Posterior vena cava (tissue), 2 donors: ENCODE measurements around the gene SMCO1. TPM values are rescaled to one million over a fixed set of nuclear protein-coding genes. Genes with fewer than 3 reads are reported as not detected.
"Not testable (repeated sequence)": the region's sequence is repeated elsewhere in the genome, so short reads cannot be mapped to it uniquely, and the experiment has no call there.

Source experiments
- DNase-seq: peaks from one replicate; pipeline ENCODE4 v3.0.0-alpha.2; 2020; ENCODE audit warnings: low spot score
- intact Hi-C, 2 donors: fragments of 100-400 bp; cut with DNase I; formaldehyde crosslinking; loops; one replicate each; pipeline versions ENCODE4 v1.14.1 to v1.14.2; 2022 to 2023
- long read RNA-seq, 2 donors: library from polyadenylated mRNA; unstranded; transcript quantifications; one replicate each; pipeline ENCODE4 v2.0.0, GENCODE V29; 2020 to 2021
- total RNA-seq, 2 donors: library from RNA; stranded (reverse); fragmentation: NEBNext Ultra II Directional; extraction: Animal tissue kit (Norgen Biotek cat#: 25700); gene quantifications; one replicate each; pipeline ENCODE4 v1.2.1, GENCODE V29; 2021
- donor health status: DM: yes; HTN: yes; CAD: no.
- donor health status: DM: yes; HTN: yes; CAD: no.

The SMCO1 gene, protein sequence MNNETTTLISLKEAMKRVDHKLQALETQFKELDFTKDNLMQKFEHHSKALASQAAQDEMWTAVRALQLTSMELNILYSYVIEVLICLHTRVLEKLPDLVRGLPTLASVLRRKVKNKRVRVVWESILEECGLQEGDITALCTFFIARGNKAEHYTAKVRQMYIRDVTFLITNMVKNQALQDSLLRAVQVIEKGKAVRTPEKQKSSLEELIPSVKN
- not detected for total RNA-seq
- long read RNA-seq, donor 1: 0 reads
- long read RNA-seq, donor 2: 0 reads

DNA sequence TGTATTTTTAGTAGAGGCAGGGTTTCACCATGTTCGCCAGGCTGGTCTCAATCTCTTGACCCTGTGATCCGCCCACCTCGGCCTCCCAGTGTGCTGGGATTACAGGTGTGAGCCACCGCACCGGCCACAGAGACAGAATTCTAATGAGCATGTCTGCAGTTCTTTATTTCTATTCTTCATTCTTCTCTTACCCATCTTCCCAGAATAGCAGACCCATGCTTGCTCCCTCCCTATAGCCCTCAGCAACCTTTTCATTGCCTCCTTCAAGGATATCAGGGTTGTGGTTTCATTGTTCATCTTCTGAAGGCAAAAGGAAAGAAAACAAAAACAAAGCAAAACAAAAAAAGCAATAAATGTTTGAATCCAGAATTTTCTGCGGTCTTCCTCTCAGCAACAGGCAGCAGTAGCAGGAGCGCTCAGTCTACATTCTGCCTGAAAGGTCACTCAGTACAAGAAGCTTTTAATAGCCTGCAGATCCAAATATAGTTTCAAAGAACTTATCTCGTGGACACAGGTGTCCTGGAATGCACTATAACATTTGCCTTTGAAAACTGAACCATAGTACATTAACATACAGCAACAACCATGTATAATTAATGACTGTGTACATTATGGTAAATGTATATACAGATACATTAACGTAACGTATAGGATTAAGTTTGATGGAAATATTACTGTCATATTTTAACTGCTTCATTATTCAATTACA is at the start of gene SMCO1:
TSS of gene SMCO1 (minus strand) at position 434 of the 709 bp plus-strand sequence. CDS start at position 297, 137 bp downstream.
- DNase-seq: no peak
- intact Hi-C loops: loop anchor here in 1 of 2 donors (10.0 kb wide), 1 partner anchor 440 kb away; no protein-coding TSS in a partner anchor

DNA sequence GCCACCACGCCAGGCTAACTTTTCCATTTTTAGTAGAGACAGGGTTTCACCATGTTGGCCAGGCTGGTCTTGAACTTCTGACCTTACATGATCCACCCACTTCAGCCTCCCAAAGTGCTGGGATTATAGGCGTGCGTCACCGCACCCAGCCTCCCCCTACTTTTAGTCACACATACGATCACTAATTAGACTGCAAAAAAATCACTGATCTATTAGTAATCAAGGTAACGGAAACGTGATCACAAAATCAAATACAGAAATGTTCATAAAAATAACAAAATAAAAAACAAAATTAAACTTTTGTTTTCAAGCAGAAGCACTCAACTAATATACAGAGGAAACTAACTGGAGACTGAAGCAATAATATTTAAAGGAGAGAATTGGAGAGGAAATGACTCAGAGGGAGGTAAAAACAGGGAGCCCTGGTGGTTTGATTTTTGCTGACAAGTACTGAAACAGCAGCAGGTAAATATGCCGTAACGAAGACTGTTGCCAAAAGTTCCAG is 48.6 kb upstream of the SMCO1 start:
- intact Hi-C loops: no loop called here
- DNase-seq: no peak

DNA sequence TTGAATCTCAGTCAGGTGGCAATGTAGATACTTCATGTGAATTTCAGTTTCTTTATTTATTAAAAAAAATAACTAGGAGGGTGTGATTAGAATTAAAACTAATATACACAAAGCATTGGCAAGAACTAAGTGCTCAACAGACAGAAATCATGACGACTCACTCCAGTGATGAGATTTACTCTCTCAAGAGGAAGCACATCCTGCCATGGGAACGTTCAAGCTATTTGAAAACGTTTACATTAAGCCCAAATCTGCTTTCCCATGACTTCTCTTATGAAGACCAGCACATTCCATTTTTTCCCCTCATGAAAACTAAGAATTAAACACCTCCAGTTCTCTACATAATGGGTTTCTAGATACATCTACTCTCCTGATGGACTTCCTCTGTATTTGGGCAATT is 44.7 kb upstream of the SMCO1 start:
- intact Hi-C loops: no loop called here
- no peak for DNase-seq

DNA sequence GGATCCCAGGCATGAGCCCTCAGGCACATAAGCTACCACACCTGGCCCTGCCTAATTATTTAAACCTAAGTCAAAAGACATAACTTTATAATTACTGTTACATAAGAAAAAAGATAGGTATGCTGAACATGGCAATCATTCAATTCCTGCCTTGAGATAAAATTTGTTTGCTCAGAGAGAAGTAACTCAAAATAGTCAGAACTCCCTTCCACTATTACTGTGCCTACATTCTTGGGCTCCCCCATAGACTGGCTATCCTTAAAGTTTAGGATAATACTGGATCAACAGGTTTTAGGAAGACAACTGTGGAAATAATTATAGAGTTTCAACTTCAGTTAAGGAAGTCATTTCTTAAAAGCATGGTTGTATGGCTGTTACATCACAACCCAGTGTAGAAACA is 43.3 kb upstream of the SMCO1 start:
- no peak for DNase-seq
- intact Hi-C loops: no loop called here

DNA sequence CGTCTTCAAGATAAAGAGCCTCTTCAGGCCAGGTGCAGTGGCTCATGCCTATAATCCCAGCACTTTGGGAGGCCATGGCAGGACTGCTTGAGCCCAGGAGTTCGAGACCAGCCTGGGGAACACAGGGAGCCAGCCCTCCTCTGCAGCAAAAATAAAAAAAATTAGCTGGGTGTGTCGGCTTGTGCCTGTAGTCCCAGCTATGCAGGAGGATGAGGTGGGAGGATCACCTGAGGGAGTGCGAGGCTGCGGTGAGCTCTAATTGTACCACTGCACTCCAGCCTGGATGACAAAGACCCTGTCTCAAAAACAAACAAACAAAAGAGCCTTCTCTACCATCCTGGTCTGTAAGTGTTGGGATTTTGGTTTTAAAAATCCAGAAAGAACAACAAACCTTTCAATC is 42.1 kb upstream of the SMCO1 start:
- DNase-seq: no peak
- intact Hi-C loops: no loop called here

DNA sequence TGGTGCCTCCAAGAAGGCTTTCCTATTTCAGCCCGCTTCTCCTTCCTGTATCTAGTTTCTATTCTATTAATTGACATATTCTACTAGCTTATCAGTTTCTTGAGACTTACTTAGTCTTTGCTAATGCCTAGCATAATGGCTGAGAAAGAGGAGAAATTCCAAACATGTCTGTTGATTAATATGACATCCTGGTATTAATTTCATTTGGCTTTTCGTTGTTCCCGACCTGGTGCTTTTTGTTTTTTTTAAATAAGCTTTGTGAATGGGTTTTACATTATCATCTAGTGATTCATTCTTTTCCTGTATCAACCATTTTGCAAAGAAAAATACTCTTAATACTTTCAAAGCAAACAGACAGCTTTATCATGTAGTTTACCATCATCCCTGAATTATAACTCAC is 40.1 kb upstream of the SMCO1 start:
- intact Hi-C loops: no loop called here
- no peak for DNase-seq

DNA sequence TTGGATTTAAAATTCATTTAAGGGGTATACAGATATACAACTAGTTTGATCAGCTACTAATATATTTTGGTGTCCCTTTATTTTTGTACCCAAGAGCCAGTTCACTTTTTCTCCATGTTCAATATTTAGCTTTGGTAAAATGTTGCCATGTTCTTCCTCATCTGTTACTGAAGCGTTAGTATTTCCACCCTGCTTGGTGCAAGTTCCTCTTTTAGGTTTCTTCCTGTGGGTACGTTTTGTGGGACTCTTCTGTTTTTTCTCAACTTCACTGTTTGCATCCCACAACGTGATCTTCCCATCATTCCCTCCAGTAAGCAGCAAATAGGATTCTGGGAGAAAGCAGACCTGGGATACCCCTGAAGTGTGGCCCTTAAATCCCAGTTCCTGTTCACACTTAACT is 39.1 kb upstream of the SMCO1 start:
- intact Hi-C loops: no loop called here
- no peak for DNase-seq

DNA sequence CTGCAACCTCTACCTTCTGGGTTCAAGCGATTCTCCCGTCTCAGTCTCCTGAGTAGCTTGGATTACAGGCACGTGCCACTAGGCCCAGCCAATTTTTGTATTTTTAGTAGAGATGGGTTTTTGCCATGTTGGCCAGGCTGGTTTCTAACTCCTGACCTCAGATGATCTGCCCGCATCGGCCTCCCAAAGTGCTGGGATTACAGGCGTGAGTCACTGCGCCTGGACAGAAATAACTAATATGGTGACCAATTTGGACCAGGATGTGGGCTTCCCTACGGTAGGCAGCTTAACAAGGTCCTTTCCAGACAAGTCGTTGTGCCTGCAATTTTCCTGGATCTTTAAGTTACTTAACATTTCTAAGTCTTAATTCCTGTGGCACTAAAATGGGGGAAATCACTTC is 38.4 kb upstream of the SMCO1 start:
- DNase-seq: no peak
- intact Hi-C loops: no loop called here

DNA sequence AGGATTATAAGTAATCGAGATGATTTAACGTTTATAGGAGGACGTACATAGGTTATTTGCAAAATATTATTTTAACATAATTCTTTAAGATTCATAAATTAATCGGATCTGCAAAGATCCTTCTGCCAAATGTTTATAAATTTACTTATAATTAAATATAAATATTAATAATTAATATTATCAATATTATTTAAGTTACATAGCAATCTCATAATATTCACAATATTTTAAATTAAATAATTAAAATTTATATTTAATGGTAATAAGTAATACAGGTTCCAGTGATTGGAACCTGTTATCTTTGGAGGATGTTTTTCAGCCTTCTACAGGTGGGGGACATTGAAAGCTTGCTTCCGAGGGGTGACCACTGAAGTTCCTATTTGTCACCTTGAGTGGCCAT is 37.1 kb upstream of the SMCO1 start:
- no peak for DNase-seq
- intact Hi-C loops: no loop called here

DNA sequence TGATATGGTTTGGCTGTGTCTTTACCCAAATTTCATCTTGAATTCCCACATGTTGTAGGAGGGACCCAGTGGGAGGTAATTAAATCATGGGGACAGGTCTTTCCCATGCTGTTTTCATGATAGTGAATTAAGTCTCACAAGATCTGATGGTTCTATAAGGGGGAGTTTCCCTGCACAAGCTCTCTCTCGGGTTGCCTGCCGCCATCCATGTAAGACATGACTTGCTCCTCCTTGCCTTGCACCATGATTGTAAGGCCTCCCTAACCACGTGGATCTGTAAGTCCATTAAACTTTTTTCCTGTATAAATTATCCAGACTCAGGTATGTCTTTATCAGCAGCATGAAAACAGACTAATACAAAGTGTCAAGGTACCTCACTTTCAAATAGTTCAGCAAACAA is 35.0 kb upstream of the SMCO1 start:
- DNase-seq, intact Hi-C loops: not testable (repeated sequence)

DNA sequence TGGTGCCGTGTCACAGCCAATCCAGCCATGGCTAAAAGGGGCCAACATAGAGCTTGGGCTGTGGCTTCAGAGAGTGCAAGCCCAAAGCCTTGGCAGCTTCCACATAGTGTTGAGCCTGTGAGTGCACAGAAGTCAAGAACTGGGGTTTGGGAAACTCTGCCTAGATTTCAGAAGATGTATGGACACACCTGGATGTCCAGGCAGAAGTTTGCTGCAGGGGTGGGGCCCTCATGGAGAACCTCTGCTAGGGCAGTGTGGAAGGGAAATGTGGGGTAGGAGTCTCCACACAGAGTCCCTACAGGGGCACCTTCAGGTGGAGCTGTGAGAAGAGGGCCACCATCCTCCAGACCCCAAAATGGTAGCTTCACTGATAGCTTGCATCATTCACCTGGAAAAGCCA is 34.2 kb upstream of the SMCO1 start:
- intact Hi-C loops, DNase-seq: not testable (repeated sequence)

DNA sequence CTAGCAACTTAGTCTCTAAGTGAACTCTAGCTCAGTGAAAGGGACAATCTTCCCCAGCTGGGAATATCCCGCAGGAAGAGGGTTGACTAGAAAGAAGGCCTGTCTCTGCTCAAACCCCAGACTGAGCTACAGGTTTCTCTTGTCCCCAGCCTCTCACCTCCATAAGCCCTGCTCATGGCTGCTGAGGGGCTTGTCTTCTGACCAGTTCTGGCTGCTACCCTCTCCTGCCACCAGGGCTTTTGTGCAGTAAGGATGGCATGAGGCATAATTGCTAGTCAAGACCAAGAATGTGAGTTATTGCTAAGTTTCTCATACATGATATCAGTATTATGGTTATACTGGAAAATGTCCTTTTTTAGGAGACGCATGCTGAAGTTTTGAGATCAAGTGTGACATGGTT is 31.9 kb upstream of the SMCO1 start:
- intact Hi-C loops: no loop called here
- no peak for DNase-seq

DNA sequence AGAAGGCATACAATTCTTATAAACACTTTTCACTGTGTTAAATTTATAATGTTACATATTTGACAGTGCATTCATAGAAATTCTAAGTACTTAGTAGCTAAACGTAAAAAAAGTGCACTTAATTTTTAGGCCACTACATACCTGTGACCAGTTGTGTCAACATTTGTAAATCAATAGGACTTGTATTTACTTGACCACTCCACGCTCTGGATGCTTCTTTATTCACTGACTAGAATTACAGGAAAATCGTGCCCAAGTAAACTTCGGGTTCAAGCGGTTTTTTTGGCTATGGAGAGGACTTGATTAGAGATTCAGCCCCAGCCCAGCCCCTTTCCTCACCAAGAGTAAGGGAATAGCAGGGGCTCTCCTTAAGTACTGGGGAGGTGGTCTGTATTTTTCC is 31.4 kb upstream of the SMCO1 start:
- intact Hi-C loops: no loop called here

DNA sequence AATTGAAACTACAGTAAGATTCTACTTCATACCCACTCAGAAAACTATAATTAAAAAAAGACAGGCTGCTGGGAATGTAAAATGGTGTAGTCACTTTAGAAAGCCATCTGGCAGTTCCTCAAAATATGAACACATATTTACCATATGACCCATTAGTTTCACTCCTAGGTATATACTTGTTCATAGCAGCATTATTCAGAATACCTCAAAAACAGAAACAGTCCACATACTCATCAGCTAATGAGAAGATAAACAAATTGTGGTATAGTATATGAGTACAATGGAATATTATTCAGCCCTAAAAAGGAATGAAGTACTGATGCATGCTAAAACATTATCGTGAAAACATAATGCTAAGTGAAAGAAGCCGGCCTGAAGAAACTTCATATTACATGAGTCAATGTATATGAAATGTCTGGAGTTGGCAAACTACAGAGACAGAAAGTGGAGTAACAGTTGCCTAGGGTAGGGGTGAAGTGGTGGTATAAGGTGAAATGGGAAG is 29.4 kb upstream of the SMCO1 start:
- DNase-seq: no peak
- intact Hi-C loops: no loop called here

More for the DNA sequence above, 31.4 kb upstream of the SMCO1 start:
- no peak for DNase-seq

DNA sequence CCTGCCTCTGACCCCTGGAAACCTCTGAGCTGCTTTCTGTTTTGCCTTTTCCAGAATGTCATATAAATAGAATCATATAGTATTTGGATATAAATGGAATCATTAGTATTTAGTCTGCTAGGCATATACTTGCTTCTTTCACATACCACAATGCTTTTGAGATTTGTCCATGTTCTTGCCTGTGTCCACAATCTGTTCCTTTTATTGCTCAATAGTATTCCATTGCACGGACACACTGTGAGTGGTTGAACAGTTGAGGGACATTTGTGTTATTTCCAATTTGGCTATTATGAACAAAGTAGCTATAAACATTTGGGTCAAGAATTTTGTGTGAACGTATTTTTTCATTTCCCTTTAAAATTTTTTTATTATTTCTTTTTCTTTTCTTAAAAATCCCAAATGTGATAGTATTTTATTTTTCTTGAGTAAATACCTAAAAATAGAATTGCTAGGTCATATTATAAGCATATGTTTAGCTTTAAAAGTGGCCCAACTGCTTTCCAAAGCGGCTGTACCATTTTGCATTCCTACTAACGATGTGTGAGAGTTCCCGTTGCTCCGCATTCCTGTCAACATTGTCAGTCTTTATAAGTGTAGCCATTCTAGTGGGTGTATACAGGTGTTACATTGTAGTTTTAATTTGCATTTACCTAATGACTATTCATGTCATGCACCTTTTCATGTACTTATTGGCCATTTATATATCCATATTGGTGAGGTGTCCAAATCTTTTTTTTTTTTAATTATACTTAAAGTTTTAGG is 26.7 kb upstream of the SMCO1 start:
- intact Hi-C loops: loop anchor here in 1 of 2 donors (2.0 kb wide), 1 partner anchor 31 kb away; no protein-coding TSS in a partner anchor
- no peak for DNase-seq

DNA sequence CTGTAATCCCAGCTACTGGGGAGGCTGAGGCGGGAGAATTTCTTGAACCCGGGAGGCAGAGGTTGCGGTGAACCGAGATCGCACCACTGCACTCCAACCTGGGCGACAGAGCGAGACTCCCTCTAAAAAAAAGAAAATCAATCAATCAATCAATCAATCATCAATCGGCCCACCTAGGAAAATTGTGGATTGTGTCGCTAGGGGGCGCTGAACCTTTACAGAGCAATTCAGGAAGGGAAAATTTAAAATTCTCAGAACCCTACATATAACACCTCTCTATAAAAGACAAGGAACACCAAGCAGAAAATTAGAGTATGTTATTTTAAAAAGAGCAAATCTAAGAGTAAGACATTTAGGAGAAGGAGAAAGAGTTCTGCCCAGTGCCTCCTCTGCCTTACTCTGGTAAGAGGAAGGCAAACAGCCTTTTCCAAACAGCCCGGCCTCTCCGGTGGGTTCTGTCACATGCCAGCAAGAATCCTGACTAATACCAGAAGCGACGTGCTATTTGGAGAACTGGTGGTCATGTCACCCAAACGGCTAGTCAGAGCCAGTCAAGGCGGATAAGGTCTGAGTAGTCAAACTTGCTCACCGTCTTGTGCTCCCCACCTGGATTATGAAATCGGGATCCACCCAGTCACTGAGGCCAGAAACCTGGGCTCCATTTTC is 22.3 kb upstream of the SMCO1 start:
- no peak for DNase-seq
- intact Hi-C loops: no loop called here

DNA sequence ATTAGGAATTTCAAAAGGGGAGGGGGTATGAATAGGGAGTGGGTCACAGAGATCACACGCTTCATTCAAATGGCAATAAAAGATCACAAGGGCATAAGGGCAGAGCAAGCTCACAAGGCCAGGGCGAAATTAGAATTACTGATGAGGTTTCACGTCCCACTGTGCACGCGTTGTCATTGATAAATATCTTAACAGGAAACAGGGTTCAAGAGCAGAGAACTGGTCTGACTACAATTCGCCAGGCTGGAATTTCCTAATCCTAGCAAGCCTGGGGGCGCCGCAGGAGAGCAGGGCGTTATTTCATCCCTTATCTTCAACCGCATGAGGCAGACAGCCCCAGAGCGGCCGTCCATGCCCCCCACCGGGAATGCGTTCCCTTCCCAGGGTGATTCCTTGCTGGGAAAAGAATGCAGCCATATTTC is 18.1 kb upstream of the SMCO1 start:
- no peak for DNase-seq

DNA sequence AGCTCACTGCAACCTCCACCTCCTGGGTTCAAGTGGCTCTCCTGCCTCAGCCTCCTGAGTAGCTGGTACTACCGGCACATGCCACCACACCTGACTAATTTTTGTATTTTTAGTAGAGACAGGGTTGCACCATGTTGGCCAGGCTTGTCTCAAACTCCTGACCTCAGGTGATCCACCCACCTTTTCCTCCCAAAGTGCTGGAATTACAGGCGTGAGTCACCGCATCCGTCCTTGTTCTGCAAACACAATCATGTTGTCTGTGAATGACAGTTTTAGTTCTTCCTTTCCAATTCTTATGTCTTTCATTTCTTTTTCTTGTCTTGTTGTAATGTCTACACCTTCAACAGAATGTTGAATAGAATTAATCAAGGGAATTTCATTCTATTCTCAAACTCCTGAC is 16.3 kb upstream of the SMCO1 start:
- intact Hi-C loops: no loop called here
- no peak for DNase-seq

More for the DNA sequence above, 18.1 kb upstream of the SMCO1 start:
- intact Hi-C loops: no loop called here

DNA sequence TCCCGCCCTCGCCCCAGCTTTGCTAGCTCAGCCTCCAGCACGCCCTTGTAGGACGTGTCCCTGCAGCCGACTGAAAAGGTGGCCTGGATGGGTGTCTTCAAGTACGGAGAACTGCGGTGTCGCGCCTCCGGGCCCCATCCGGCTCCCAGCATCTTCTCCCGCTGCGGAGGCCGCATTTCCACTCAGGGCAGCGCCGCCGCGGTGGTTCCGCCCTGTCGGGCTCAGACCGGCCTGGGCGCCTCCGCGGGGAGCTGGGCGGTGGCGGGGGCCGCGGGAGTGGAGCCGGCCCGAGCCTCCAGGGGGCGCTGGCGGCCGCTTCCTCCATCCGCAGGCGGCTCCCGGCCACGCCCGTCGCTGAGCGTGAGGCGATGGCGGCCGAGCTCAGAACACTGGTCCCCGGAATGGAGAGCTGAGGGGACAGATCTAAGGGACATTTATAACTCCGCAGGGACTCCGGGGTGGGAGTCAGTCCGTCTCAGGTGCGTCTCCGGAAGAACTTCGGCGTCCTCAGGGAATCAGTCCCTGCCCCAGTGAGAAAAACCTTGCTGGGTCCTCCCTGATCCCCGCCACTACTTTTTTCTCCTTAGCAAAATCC is 13.6 kb upstream of the SMCO1 start:
- intact Hi-C loops: loop anchor here (10.0 kb wide), 2 partner anchors 254 to 274 kb away; no protein-coding TSS in a partner anchor
- DNase-seq: peak; percentile 92
